ENCODE measurements around the gene SPAG17.

Gene SPAG17

GRCh38 chr1:117985973-117986372 lies 199.1 kb downstream of the SPAG17 start:
- no peak for DNase-seq (ENCODE audit: extremely low spot score)
- ChIA-PET CTCF (interaction anchor here (1.5 kb wide), 1 partner anchor 10 kb away, joined by 3 read pairs; no protein-coding TSS in a partner anchor), POLR2A (no interaction called here)
- TF ChIP-seq CTCF (IDR thresholded peaks at IDR 0.05; ENCODE audit: control extremely low read depth, extremely low read depth, low read depth, missing control alignments) = no peak

GRCh38 chr1:117985239-117985638 lies 199.8 kb downstream of the SPAG17 start:
- DNase-seq (ENCODE audit: extremely low spot score) = no peak
- CTCF ChIA-PET = interaction anchor here (1.5 kb wide), 1 partner anchor 9 kb away, joined by 3 read pairs; no protein-coding TSS in a partner anchor
- no peak for TF ChIP-seq CTCF (IDR thresholded peaks at IDR 0.05; ENCODE audit: control extremely low read depth, extremely low read depth, low read depth, missing control alignments)
- POLR2A ChIA-PET = no interaction called here

GRCh38 chr1:117981455-117982192 lies 203.4 kb downstream of the SPAG17 start:
- no peak for TF ChIP-seq CTCF (IDR thresholded peaks at IDR 0.05; ENCODE audit: control extremely low read depth, extremely low read depth, low read depth, missing control alignments)
- CTCF ChIA-PET = interaction anchor here (1.3 kb wide), 1 partner anchor 26 kb away, joined by 3 read pairs; no protein-coding TSS in a partner anchor
- POLR2A ChIA-PET = no interaction called here
- no peak for DNase-seq (ENCODE audit: extremely low spot score)

GRCh38 chr1:117976381-117976780 lies 208.6 kb downstream of the SPAG17 start:
- POLR2A ChIA-PET = no interaction called here
- DNase-seq (ENCODE audit: extremely low spot score) = no peak
- TF ChIP-seq CTCF (IDR thresholded peaks at IDR 0.05; ENCODE audit: control extremely low read depth, extremely low read depth, low read depth, missing control alignments) = no peak
- CTCF ChIA-PET = interaction anchor here (0.8 to 1.4 kb wide), 5 partner anchors 9 to 81 kb away, joined by 3 to 4 read pairs (median 4); no protein-coding TSS in a partner anchor

GRCh38 chr1:117971777-117972176 lies 213.3 kb downstream of the SPAG17 start:
- CTCF ChIA-PET = no interaction called here
- TF ChIP-seq CTCF (IDR thresholded peaks at IDR 0.05; ENCODE audit: control extremely low read depth, extremely low read depth, low read depth, missing control alignments) = no peak
- no peak for DNase-seq (ENCODE audit: extremely low spot score)
- POLR2A ChIA-PET = no interaction called here

GRCh38 chr1:117970252-117970651 lies 214.8 kb downstream of the SPAG17 start:
- CTCF ChIA-PET = no interaction called here
- no peak for TF ChIP-seq CTCF (IDR thresholded peaks at IDR 0.05; ENCODE audit: control extremely low read depth, extremely low read depth, low read depth, missing control alignments)
- POLR2A ChIA-PET = no interaction called here

More at GRCh38 chr1:117970252-117970651, 214.8 kb downstream of the SPAG17 start:
- no peak for DNase-seq (ENCODE audit: extremely low spot score)
